Choroid plexus epithelial cell (primary cell): ENCODE data around the gene MBLAC1.

Experiments used
- DNase-seq: peaks from one replicate; pipeline ENCODE4 v3.0.0-alpha.2; 2010; ENCODE audit warnings: low read depth
- H3K4me3 ChIP-seq: 2 replicates; pipeline ENCODE4 v1.5.1; 2011; ENCODE audit warnings: low read depth, mild to moderate bottlenecking, control low read depth, low read length, moderate library complexity
- CTCF ChIP-seq: conservative IDR thresholded peaks from 2 replicates; pipeline ENCODE4 v1.5.1; 2011; ENCODE audit warnings: low read depth, mild to moderate bottlenecking, control low read depth, inconsistent platforms, low read length, moderate library complexity

The MBLAC1 gene

GRCh38 chr7:100155553-100156317 lies 29.0 kb downstream of the MBLAC1 start:
- no peak for TF ChIP-seq CTCF

DNA sequence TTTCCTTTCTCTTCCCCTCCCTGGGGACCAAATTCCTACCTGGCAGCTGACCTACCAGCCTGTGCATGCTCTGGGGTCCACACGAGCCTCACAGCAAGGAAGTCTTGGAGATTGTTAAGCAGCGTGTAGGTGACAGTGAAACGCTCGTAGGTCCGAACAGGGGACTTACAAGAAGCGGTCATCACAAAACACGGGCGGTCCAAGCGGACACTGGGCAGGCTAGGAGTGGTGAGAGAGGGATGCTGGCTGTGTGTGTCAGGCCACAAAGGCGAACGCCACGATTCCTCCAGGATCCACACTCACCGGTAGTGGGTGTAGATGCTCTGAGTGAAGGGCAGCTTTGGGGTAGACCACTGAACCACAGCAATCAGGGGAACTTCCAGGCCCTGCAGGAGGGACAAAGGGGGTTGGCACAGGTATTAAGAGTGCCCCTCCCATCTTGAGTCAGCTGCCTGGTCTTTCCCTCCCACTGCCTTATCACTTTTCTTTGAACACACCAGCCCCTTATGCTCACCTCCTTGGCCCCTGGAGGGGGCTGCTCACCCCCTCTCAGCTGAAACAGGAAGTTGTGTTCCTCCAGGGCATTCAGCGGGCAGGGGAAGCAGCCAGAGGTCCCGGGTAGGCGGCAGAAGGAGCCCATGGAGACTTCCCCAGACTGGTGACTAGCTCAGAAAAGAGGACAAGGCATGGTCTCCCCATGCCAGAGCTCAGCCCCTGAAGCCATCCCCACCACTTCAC lies 29.7 kb downstream of the MBLAC1 start:
- TF ChIP-seq CTCF = no peak
- H3K4me3 ChIP-seq = no peak overlapping the region
- DNase-seq = no peak

More at GRCh38 chr7:100155553-100156317, 29.0 kb downstream of the MBLAC1 start:
- no peak for DNase-seq
- no peak overlapping the region for H3K4me3 ChIP-seq

DNA sequence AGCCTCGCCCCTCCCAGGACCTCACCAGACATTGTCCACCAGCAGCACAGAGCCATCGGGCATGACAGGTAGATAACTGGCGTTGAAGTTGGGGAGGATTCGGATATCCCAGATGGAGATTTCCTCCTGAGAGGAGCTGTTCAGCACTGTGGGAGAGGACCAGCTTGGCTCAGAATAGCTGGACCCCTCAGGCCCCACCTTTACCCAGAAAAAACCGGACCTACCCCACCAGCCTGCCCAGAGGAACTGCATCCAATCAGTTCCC lies 30.2 kb downstream of the MBLAC1 start:
- H3K4me3 ChIP-seq = peak overlapping the region; percentile 77
- no peak for TF ChIP-seq CTCF
- no peak for DNase-seq

GRCh38 chr7:100157334-100158228 lies 30.8 kb downstream of the MBLAC1 start:
- peak overlapping the region; percentile 77 for H3K4me3 ChIP-seq
- peak; percentile 49 for TF ChIP-seq CTCF
- DNase-seq = peak; percentile 60

DNA sequence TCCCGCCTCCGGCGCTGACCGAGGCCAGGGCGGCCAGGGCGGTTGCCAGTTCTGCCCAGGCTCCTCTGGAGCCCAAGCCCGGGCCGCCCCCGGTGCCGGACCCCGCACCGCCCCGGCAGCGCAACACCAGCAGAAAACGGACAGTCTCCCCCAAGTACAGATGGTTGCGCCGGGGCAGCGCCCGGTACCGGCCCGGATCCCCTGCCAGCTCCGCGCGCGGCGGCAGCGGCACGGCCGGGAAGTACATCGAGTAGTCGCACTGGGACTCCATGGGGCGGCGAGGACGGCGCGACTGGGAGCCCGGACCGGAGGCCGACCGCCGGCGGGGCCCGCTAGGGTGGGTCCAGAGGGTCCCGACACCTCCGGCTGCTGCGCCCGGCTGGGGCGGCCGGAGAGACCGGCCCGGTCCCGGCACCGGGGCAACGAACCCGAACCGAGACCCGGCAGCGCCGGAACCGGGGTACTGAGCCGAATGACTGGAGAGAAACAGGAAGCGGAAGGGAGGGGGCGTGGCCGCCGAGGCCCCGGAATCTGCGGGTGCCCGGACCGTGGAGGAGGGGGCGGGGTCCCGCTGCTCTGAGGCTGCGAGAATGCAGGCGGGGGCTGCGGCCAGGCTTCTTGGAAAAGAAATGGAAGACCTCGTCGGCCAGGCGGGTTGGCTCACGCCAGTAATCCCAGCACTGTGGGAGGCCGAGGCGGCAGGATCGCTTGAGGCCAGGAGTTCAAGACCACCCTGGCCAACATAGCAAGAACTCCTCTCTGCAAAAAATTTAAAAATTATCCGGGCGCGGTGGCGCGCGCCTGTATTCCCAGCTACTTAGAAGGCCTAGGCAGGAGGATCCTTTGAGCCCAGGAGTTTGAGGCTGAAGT lies 31.7 kb downstream of the MBLAC1 start, which contains the start of gene TRAPPC14:
TSS of gene TRAPPC14 (minus strand) at position 495 of the 870 bp plus-strand sequence. CDS start at position 271, 224 bp downstream.
- DNase-seq = peak; percentile 82
- no peak for TF ChIP-seq CTCF
- peak within 1 kb of the TSS; percentile 77 for H3K4me3 ChIP-seq

- no peak for DNase-seq
- peak overlapping the region; percentile 77 for H3K4me3 ChIP-seq
- peak; percentile 2 for TF ChIP-seq CTCF
Measured at GRCh38 chr7:100159099-100159623, 32.4 kb downstream of the MBLAC1 start.
